A172 (cell line): ENCODE measurements around the gene ZNF740. TPM values are rescaled to one million over a fixed set of nuclear protein-coding genes. Genes with fewer than 3 reads are reported as not detected.

Experiments used
- DNase-seq: peaks from one replicate; pipeline ENCODE4 v3.0.0-alpha.2; 2015; ENCODE audit warnings: low spot score
- total RNA-seq: library from RNA; depleted of rRNA; stranded (reverse); fragments of >200 nt; shearing (Covaris generic); gene quantifications from 2 replicates; pipeline ENCODE4 v1.2.3, GENCODE V29; 2014

ZNF740 gene
- total RNA-seq, 1 experiment from 2014 or later = 3.0 TPM

GRCh38 chr12:53226815-53227214, 46.3 kb downstream of the ZNF740 start:
- DNase-seq = no peak

DNA sequence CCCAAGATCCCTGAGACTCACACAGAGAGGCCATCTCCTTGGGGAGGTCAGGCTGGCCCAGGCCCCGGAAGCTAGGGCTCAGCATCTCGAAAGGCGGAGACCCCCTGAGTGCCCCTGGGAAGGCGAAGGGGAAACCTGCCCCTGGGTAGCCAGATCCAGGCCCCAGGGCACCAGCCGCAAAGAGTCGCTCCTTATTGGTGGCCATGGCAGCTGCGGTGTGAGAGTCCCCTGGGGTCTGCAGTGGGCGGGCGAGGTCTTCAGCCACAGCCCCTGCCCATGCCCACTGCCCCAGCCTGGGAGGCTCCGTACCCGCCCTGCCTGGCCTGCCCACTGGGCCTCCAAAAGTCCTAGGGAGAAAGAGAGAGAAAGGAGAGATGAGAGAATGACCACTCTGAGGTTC, 46.8 kb downstream of the ZNF740 start:
- DNase-seq = no peak

DNA sequence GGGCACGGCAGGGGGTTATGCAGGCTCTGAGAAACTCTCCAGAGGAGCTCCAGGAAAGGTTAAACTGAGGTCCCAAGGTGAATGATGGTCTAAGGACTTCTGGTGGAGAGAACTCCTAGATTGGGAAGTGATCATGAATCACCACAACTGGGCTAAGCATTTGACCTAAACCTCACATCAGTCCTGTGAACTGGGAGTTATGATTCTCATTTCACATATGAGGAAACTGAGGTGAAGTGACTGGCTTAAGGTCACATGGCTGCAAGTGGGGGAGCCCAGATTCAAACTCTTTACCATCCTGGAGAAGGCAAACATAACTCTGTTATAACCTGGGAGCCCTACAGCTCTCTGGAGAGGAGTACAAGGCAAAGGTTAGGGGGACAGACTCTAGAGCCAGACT, 47.3 kb downstream of the ZNF740 start:
- no peak for DNase-seq

DNA sequence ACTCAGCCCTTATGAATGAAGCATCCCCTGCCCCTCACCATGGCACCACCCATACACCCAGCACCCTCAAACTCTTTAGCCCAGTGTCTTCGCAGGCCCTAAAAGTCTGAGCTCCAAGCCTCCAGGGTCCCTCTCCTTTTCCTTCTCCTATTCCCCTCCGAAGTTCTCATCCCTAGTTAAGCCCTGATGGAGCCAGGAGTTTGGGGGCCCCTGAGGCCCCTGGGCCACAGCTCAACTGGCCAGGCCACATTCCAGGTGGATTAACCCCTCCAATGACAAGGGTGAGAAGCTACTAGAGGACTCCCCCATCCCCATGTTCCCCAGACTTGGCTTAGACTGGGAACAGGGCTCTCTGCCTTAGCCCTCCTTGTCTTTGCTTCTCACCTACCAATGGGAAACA, 48.9 kb downstream of the ZNF740 start:
- no peak for DNase-seq

GRCh38 chr12:53230108-53230845, 49.8 kb downstream of the ZNF740 start:
- no peak for DNase-seq

- DNase-seq = no peak
These were observed 51.1 kb downstream of the ZNF740 start for GRCh38 chr12:53231671-53231920.

GRCh38 chr12:53231921-53232645, 51.6 kb downstream of the ZNF740 start, which contains the start of gene RARG:
Gene RARG (minus strand): TSS chr12:53232209. CDS start chr12:53227545, 4,664 bp downstream.
- DNase-seq = peak; percentile 71

DNA sequence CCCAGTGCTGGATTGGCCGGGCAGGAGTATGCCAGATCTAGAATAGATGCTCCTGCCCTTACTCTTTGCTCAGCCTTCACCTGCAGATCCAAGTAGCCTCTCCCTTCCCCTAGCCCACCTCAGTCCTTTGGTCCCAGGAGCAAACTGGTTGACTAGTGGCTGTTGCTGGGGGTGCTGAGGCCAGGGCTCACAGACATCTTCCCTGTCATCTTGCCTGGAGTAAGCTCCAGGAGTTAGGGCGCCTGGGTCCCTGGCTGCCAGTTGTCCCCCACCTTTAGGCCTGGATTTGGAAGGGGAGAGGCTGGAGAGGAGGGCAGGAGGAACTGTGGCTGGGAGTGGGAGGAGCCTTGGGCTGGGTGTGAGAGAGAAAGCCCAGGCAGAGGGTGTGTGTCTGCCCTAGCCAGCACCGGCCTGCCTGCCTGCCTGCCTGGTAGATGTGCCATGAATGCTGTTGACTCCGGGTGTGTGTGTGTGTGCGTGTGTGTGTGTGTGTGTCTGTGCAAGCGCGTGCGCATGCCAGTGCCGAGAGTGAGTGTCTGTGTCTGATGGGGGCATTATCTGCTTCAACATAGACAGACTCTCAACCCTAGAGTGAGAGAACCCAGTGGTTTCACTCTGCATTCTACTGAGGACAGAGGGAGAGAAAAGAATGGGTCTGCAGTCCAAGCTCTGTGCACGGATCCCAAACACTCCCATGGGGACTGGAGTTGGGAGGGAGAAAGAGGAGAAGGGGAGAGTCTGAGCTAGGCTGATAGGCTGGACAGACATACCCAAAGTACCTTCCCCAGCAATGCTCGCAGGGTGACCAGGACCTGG, 52.3 kb downstream of the ZNF740 start:
- DNase-seq = peak; percentile 48

GRCh38 chr12:53233671-53234121, 53.2 kb downstream of the ZNF740 start:
- DNase-seq = no peak

- DNase-seq = no peak
These were observed 53.9 kb downstream of the ZNF740 start for GRCh38 chr12:53234271-53234914.

DNA sequence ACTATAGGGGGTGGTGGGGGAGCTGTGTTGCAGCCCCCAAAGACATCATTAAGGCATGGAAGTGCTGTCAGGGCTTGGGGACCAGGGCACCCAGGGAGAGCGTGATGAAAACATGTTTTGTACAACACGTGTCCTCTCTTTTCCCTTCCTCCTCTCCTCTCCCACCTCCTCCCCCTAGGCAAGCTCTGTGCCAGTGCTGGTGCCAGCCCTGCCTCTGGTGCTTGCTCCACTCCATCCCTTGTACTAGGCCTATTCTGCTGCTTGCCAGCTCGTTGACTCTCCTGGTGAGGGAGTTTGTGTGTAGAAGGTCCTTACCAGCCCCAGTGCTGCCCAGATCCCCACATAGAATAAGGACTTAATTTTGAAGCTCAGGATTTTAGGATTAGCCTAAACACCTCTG, 54.6 kb downstream of the ZNF740 start:
- no peak for DNase-seq

DNA sequence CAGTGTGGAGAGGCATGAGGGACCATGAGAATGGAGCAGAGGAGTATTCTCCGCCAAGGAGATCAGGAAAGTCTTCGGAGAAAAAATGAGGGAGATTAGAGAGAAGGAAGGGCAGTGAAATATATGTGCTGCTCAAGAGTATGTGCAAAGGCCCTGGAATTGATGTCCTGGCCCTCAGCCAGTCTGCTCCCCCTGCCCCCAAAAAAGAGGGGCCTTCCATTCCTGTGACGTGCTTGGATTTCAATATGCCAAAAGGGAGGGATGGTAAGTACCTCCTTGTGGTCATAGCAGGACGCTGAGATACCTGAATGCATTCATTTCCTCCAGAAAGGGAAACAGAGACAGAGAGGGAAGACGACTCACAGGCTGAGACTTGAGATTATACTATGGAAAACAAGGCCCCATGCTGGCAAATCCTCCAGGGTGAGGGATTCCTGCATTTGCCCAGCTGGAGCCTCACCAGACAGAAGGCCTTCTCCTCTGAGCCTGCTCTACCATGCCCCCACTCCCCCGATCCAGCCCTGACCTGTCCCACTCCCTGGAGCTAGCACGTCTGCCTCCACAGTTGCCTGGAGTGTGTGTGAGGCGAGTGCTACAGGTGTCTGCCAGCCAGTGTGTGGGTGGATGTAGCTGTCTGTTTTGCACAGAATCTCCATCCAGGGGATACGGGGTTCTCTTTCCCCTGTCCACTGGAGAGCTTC, 55.4 kb downstream of the ZNF740 start:
- DNase-seq = no peak

DNA sequence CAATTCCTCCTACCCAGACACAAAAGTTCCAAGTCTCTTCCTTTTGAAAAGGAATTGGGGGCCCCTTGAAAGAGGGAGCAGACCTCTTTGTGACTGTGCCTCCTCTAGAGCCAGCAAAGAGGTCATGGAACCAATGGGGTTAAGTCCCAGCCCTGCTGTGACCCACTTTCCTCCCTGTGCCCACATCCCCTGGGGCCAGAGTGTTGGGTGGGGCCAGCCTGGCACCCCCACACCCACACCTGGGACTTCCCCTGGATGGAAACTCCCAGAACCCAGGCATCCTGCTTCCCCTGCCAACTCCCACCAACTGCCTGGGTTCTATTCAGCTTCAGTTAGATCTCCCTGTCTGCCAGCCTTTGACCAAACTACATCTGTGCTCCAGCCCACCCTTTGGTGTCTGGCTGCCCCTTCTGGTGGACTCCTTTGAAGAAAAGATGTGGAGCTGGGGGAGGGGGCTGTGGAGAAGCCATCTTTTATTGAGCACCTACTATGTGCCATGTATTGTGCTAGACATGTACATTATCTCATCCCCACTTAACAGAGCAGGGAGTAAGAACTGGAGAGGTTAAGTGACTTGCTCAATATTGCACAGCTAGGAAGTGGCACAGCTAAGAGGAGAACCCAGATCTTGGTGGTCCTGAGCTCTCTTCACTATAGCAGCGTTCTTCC, 56.1 kb downstream of the ZNF740 start:
- no peak for DNase-seq

- DNase-seq = no peak
These were observed 59.2 kb downstream of the ZNF740 start for GRCh38 chr12:53239643-53240258.

GRCh38 chr12:53241623-53242412, 61.3 kb downstream of the ZNF740 start:
- no peak for DNase-seq

DNA sequence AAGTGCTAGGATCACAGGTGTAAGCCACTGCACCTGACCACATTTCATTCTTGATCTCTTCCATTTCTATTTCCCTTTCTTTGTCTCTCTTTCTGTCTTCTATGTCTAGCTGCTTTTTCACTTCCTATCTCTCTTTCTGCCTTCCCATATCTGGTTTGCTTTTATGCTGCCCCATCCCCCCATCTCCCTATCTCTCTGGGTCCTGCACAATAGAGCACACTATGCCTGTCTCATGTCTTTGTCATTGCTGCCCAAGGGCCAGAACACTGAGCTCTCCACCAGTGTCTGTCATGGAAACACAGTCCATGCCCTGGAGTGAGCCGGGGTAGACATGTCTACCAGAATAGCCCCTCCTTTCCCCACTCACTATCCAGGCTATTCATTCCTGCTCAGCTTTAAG, 63.8 kb downstream of the ZNF740 start:
- no peak for DNase-seq
